Activated CD8-positive, alpha-beta memory T cell treated with anti-CD3 and anti-CD28 coated beads, Interleukin-2, amount 50 U/mL, for 4 hours (primary cell): Measurements from ENCODE around the gene HEPACAM.

Experiments used
- DNase-seq: peaks from one replicate; pipeline ENCODE4 v3.0.0-alpha.2; 2020

The HEPACAM gene

GRCh38 chr11:124898263-124898680, 37.6 kb downstream of the HEPACAM start:
- no peak for DNase-seq

DNA sequence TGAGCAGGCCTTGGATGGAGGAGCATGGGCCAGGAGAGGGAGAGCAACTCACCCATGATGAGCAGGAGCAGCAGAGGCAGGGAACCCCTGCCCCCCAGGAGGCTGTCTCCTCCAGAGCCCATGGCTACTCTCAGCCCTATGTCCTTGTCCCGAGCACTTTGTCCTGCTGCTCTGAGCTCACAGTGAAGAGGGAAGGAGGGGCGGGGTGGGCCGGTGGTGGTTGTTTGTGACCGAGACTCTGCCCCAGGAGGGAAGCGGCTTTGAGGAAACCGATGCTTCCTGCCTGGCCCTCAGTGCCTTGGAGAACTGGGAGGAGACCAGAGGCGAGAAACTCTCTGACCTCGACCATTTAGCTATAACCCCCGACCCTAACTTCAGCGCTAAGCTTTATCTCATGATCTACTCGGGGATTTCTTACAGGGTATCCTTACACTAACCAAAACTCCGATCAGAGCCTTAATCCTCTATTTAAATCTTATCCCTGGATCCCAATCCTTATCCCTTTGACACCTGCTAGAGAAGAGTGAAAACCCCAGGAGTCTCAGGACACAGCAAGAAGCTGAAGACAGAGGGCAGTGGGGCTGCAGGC, 38.1 kb downstream of the HEPACAM start, which contains the start of gene ROBO4:
ROBO4 (minus strand) TSS at position 192 of the 589 bp plus-strand sequence; CDS start at position 122, 70 bp downstream.
- no peak for DNase-seq

DNA sequence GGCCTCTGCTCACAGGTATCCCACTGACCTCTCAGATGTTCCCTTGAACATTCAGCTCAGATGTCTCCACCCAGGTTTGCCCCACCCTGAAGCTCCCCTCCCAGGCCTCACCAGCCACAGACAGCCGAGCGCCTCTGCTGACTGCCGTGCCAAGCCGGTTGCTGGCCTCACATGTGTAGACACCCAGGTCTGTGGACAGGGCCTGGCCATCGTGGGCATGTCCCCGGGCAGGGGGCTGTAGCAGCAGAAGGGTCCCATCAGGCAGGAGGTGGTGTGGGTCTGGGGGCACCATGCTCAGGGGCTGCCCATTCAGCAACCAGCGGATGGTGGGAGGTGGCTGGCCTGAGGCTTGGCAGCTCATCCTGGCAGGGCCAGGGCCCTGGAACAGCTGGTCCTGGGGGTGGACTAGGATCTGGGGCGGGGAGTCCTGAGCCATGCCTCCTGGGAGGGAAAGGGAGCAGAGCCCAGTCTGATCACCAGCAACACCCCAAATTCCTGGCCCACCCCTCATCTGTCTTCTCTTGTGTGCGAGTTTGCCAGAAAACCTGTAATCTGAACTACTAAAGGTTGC, 38.9 kb downstream of the HEPACAM start:
- no peak for DNase-seq

DNA sequence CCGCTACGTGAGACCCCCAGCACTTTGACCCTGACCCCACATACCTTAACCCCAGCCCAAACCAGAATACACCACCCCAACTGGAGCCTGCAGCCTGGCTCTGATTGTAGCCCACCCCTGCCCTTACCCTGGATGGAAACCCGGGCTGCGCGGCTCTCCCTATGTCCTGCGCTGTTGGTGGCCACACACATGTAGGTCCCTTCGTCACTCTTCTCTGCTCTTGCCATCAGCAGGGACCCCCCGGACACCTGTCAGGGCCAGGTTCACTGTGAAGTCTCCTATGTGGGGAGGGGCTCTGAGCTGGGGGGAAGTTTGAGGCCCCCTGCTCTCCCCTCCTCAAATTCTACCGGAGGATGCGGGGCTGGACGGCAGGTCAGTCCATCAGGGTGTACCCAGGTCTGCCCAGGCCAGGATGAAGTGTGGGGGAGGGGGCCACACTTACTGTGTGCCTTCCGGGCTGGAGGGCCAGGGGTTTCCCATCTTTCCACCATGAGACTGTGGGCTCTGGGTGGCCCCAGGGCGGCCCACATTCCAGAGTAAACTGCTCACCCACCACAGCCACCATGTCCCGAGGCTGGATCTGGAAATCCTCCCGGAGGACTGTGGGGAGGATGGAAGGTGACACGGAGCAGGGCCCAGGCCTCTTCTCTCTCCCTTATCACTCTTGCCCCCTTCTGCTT, 39.6 kb downstream of the HEPACAM start:
- no peak for DNase-seq

DNA sequence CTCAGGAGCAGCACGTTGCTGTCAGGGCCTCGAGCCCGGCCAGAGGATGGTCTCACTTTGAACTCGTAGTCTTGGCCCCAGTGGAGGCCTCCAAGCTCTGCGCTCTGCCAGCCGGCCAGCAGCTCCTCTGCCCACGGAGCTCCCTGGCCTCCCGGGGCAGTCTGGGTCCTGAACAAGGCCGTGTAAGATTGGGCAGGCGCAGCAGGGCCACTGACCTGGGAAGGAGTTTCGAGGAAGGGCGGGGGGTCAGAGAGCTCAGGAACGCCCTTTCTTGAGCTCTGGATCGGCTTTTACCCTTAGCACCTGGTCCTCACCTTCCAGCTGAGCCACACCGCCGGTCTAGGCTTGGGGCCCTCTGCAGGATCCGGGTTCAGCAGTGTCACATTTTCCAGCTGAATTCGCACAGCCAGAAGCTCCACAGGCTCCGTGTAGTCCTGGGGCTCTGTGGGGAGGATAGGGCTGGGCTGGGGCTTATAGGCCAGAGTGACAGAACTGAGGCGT, 40.3 kb downstream of the HEPACAM start:
- no peak for DNase-seq

DNA sequence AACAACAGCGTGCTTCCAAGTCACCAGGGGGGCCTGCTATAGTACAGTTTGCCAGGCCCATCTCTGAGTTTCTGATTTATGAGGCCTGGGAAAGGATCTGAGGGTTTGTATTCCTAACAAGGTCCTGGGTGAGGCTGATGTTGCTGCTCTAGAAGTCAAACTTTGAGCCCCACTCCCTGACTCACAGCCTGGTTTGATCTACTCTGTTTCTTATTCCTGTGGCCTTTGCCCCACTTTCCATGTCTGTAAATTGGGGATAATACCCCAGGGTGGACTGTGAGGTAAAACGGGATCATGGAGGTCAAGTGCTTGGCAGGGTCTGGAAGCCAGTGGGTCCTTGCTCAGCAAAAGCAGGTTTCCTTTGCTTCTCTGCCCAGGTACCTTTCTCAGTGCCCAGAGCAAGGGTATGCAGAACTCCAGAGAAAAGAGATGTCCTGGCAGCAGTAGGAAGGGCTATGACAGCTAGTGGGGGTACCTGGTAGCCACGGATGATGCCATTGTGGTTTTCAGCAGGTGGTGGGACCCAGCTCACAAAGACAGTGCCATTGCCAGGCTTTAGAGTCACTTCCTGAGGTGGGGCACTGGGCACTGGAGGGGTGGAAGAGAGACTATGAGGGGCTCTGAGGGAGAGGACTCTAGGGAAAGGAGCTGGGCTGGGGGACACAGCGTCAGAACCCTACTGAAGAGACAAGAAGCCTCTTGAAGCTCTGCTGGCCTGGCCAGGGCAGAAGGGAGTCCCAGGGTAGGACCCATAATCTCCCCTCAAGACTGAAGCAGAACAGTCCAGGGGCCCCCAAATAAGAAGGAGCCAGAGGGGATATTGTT, 41.0 kb downstream of the HEPACAM start:
- no peak for DNase-seq

GRCh38 chr11:124893781-124894401, 42.0 kb downstream of the HEPACAM start:
- DNase-seq, result no peak

- DNase-seq, result no peak
Measured at GRCh38 chr11:124892750-124893454, 42.9 kb downstream of the HEPACAM start.

GRCh38 chr11:124892146-124892545, 43.7 kb downstream of the HEPACAM start:
- no peak for DNase-seq

DNA sequence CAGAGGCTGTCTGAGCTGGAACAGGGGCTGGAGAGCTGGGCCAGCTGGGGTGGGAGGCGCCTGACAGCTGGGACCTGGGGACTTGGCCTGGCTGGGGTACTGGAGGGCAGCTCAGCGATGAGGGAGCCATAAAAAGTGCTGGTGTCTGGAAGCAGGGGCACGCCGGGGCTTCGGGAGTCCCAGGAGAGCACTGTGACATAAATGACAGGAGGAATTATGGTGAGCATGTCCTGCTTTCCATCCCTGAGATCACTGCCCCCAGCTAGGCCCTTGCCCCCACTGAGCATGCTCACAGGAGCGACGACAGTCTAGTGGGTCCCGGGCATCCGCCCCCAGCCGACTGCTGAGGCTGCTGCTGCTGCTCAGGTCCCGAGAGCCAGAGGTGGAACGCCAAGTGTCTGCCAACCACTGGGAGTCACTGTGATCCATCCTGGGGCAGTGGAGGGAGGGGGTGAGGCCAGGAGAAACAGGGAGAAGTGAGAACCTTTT, 44.4 kb downstream of the HEPACAM start:
- DNase-seq, result no peak

DNA sequence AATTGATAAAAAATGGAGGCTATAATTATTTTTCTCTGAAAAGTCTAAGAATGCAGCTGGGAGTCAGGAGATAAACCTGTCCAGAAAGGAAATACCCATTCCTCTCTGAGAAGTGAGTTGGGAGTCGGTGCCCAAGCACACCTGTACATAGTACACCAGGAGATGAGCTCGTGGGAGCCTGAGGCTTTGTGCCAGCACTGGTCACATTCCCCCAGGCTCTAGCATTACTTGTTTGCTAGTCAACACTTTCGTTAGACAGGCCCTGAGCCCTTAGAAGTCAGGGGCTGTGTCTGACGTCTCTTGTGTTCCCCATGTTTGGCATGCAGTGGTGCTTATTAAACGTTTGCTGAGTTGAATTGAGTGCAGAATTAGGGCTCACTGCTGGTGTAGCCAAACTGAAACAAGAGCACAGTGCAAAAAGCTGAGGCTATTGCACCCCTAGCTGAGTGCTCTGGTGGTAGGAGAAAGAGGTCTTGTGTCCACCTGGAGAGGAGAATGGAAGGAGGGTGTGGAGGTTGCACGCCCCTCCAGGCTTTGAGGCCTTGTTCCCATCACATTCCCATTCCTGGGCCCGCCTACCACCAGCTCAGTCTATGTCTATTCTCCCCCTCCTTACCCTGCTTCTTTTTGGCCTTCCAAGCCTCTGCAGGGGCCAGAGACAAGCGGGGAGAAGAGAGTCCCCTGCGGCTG, 45.0 kb downstream of the HEPACAM start:
- DNase-seq, result no peak

DNA sequence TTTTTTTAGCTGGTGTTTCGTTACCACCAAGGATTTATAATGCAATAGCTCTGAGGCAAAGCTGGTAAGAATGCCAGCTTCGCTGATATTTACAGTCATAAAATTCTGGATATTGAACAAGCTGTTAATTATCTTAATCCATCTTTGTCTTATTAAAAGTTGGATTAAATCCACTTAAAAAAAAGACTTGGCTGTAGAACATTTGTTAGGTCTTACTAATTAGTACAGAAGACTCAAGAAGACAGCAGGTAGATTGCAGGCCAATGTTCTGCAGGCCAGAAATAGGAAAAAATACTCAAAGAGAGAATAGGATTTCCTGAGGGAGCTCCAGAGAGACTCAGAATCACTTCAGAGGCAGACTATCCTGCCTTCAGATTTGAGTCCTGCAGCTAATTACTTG, 45.7 kb downstream of the HEPACAM start:
- no peak for DNase-seq

GRCh38 chr11:124889191-124890091, 46.4 kb downstream of the HEPACAM start:
- DNase-seq, result no peak

DNA sequence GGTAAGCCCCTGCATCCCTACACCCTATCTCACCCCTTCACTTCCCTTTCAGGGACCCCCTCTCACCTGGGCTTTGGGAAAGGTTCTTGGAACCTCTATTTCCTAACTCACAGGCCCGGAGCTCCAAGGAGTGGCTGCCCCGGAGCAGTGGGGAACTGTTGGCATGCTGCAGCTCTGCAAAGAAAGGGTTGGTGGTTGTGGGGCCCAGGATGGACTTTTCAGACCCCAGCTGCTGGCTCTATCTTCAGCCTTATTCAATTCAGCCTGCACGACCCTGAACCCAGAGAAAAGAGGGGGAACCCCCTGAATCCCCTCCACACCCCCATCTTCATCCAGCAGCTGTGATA, 48.2 kb downstream of the HEPACAM start:
- no peak for DNase-seq

GRCh38 chr11:124886978-124887666, 48.7 kb downstream of the HEPACAM start:
- no peak for DNase-seq

- DNase-seq, result no peak
Measured at GRCh38 chr11:124886476-124886875, 49.4 kb downstream of the HEPACAM start.

DNA sequence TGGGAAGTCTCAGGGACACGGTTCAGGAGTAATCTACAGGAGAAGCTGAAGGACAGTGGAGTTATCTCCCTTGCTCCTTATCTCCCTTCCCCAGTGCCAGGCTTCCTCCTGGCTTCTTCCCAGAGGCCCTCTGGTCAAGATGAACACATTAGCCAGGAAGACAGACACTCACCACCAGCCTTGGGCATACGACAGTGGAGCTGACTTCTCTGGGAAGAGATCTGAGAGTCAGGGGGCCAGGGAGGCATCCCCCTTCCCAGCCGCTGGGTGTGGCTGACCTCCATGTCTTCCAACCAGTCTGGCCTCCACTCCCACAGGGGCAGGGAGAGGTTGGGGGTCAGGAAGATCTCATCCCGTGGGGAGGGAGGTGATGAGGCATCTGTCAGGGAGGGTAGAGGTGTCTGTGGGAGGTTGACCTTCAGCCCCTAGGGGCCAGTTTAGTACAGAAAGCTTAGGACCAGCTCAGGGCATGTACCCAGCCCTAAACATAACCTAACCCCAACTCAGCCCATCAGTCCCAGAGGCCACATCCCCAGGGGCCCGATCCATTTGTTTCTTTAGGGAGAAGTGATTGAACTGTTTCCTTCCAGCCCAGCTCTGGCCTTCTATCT, 50.9 kb downstream of the HEPACAM start:
- no peak for DNase-seq

DNA sequence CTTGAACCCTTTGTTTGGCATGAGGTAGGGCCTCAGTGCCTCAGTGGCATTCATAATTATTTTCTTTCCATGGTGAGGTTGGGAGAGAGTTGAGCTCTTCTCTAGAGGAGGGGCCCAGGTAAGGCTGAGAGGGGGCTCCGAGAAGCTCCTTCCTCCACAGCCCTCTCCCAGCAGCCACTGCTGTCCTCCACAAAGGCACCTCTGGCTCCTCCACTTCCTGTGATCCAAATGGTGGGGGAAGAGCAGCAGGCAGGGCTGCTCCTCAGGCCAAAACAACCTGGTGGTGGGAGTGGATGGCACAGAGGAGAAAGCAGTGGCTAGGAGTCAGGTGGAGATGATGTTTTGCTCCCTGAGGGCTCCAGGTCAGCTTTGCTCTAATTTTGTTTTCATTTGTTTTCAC, 51.5 kb downstream of the HEPACAM start:
- DNase-seq, result no peak

- no peak for DNase-seq
Measured at GRCh38 chr11:124882339-124883071, 53.3 kb downstream of the HEPACAM start.
